GM12878 (cell line): ENCODE data around the gene MAGT1. TPM values are rescaled to one million over a fixed set of nuclear protein-coding genes. Genes with fewer than 3 reads are reported as not detected.

Source experiments
- ATAC-seq: fragments of 200-7000 bp; cut with Tn5 transposase; 3 replicates; pipeline ENCODE4 v1.9.1; 2020; ENCODE audit warnings: mild to moderate bottlenecking, moderate library complexity
- BruUV-seq: library from RNA; stranded (reverse); fragments of 400-500 nt; replicated peaks from 2 replicates; lab custom pipeline; 2021; lab: Mats Ljungman, UMichigan
- CTCF ChIA-PET: fragments of 300-600 bp; sonication (Branson Sonifier 250); formaldehyde crosslinking; extraction: SDS; loops from one replicate; lab custom pipeline; 2021; ENCODE audit warnings: inconsistent platforms; lab: Yijun Ruan, JAX
- POLR2A ChIA-PET: fragments of 350-600 bp; formaldehyde crosslinking; extraction: SDS; loops from one replicate; lab custom pipeline; 2021; ENCODE audit warnings: inconsistent platforms; lab: Charles Lee
- RAD21 ChIA-PET: fragments of 300-600 bp; sonication (Branson Sonifier 250); formaldehyde crosslinking; loops from one replicate; lab custom pipeline; 2023; ENCODE audit warnings: antibody characterized with exemption; ENCODE audit not compliant: unreplicated experiment; lab: Charles Lee
- SMC1A ChIA-PET: fragments of 300-600 bp; sonication (Branson Sonifier 250); formaldehyde crosslinking; loops from one replicate; lab custom pipeline; 2023; ENCODE audit not compliant: unreplicated experiment, uncharacterized antibody; lab: Charles Lee
- DNase-seq: peaks from one replicate; pipeline ENCODE4 v3.0.0-alpha.2; 2011; ENCODE audit warnings: low read depth, low spot score
- FAIRE-seq: peaks from 3 replicates; lab custom pipeline; 2011; peaks lifted over from hg19 to GRCh38; lab: Jason Lieb, UNC
- H2AFZ ChIP-seq: 2 replicates; pipeline ENCODE4 v1.6.0; 2011; ENCODE audit warnings: low read depth, low read length, control low read depth; ENCODE audit not compliant: control insufficient read depth
- H3K27ac ChIP-seq: 2 replicates; pipeline ENCODE4 v1.5.1; 2011; ENCODE audit warnings: control low read depth; ENCODE audit not compliant: control insufficient read depth, insufficient read depth
- H3K27me3 ChIP-seq, 2 experiments: replicated peaks in 1 of 2; 2 replicates each; pipeline versions ENCODE4 v1.6.0 to v1.6.1; 2011; ENCODE audit warnings: low read length in 1 of 2; ENCODE audit not compliant: control insufficient read depth in 2 of 2, insufficient read depth in 2 of 2
- H3K36me3 ChIP-seq, 2 experiments: 2 replicates each; pipeline ENCODE4 v1.5.1; 2011; ENCODE audit warnings: low read length in 1 of 2; ENCODE audit not compliant: control insufficient read depth in 2 of 2, insufficient read depth in 2 of 2
- H3K4me1 ChIP-seq: 2 replicates; pipeline ENCODE4 v1.6.1; 2011; ENCODE audit warnings: mild to moderate bottlenecking, low read length, moderate library complexity, mixed read lengths; ENCODE audit not compliant: control insufficient read depth, insufficient read depth
- H3K4me2 ChIP-seq: 2 replicates; pipeline ENCODE4 v1.6.0; 2011; ENCODE audit warnings: control low read depth; ENCODE audit not compliant: control insufficient read depth, insufficient read depth
- H3K4me3 ChIP-seq: fragments of 200-600 bp; sonication (generic); 2 replicates; pipeline ENCODE4 v1.5.1; 2016
- H3K79me2 ChIP-seq: 2 replicates; pipeline ENCODE4 v1.6.0; 2011; ENCODE audit warnings: low read length; ENCODE audit not compliant: control insufficient read depth, insufficient read depth
- H3K9ac ChIP-seq: 2 replicates; pipeline ENCODE4 v1.8.0; 2011; ENCODE audit warnings: low read length, control low read depth, mixed read lengths; ENCODE audit not compliant: control insufficient read depth, insufficient read depth
- H3K9me3 ChIP-seq: replicated peaks from 3 replicates; pipeline ENCODE4 v1.5.1; 2011; ENCODE audit warnings: mild to moderate bottlenecking, low read length; ENCODE audit not compliant: control insufficient read depth, insufficient read depth
- H4K20me1 ChIP-seq: 2 replicates; pipeline ENCODE4 v1.6.0; 2011; ENCODE audit not compliant: control insufficient read depth, insufficient read depth
- ASH2L ChIP-seq: fragments of 300-600, 200-600 bp; sonication (generic); IDR thresholded peaks from 2 replicates; pipeline ENCODE4 v1.6.1; 2017; ENCODE audit warnings: low read depth, mild to moderate bottlenecking, borderline replicate concordance
- CBFB ChIP-seq: IDR thresholded peaks from 2 replicates; pipeline ENCODE4 v1.6.1; 2016; ENCODE audit warnings: antibody characterized with exemption, low read depth
- ESRRA ChIP-seq: IDR thresholded peaks from 2 replicates; pipeline ENCODE4 v1.6.1; 2012; ENCODE audit warnings: mild to moderate bottlenecking, low read length, improper control_type of control experiment
- ETV6 ChIP-seq, 2 experiments: fragments of 450-650 bp in 1 of 2; IDR thresholded peaks in 1 of 2; conservative IDR thresholded peaks in 1 of 2; 2 replicates each; pipeline ENCODE4 v1.6.1; 2014; ENCODE audit warnings: antibody characterized with exemption in 1 of 2, borderline replicate concordance in 1 of 2, low read depth in 1 of 2, mild to moderate bottlenecking in 1 of 2, moderate library complexity in 1 of 2
- FOXK2 ChIP-seq: fragments of 450-650 bp; IDR thresholded peaks from 2 replicates; pipeline ENCODE4 v1.6.1; 2017; ENCODE audit warnings: mild to moderate bottlenecking, moderate library complexity
- IRF5 ChIP-seq: fragments of 450-650 bp; IDR thresholded peaks from 2 replicates; pipeline ENCODE4 v1.6.1; 2017; ENCODE audit warnings: borderline replicate concordance
- MXI1 ChIP-seq: fragments of 150-350 bp; IDR thresholded peaks from 2 replicates; pipeline ENCODE4 v1.6.1; 2011; ENCODE audit warnings: low read depth, mild to moderate bottlenecking, inconsistent platforms, low read length, improper control_type of control experiment
- NBN ChIP-seq: fragments of 450-650 bp; IDR thresholded peaks from 2 replicates; pipeline ENCODE4 v1.6.1; 2016
- NFYA ChIP-seq: IDR thresholded peaks from 2 replicates; pipeline ENCODE4 v1.6.1; 2011; ENCODE audit warnings: low read depth, mild to moderate bottlenecking, low read length, improper control_type of control experiment, borderline replicate concordance
- NFYB ChIP-seq: IDR thresholded peaks from 2 replicates; pipeline ENCODE4 v1.6.1; 2011; ENCODE audit warnings: low read depth, mild to moderate bottlenecking, low read length, improper control_type of control experiment, moderate library complexity; ENCODE audit not compliant: insufficient read depth
- RELB ChIP-seq: fragments of 450-650 bp; IDR thresholded peaks from 2 replicates; pipeline ENCODE4 v1.6.1; 2017; ENCODE audit warnings: low read depth, mild to moderate bottlenecking, moderate library complexity
- YBX1 ChIP-seq: fragments of 450-650 bp; IDR thresholded peaks from 2 replicates; pipeline ENCODE4 v1.6.1; 2016; ENCODE audit warnings: antibody characterized with exemption
- ZBTB11 ChIP-seq: fragments of 450-650 bp; formaldehyde crosslinking; IDR thresholded peaks from 2 replicates; pipeline ENCODE4 v1.5.0; 2022; ENCODE audit warnings: mild to moderate bottlenecking, missing genetic modification characterization
- ZNF217 ChIP-seq: fragments of 450-650 bp; IDR thresholded peaks from 2 replicates; pipeline ENCODE4 v1.6.1; 2017; ENCODE audit warnings: antibody characterized with exemption, mild to moderate bottlenecking
- ZNF24 ChIP-seq: fragments of 450-650 bp; IDR thresholded peaks from 2 replicates; pipeline ENCODE4 v1.6.1; 2017; ENCODE audit warnings: antibody characterized with exemption, mild to moderate bottlenecking
- WGBS: methylation state at CpG from one replicate; pipeline ENCODE4 v1.1.6; 2016; ENCODE audit warnings: low lambda C conversion rate; ENCODE audit not compliant: insufficient replicate concordance, insufficient coverage; ENCODE audit errors: missing lambda C conversion rate; 5-methylcytosine and 5-hydroxymethylcytosine counted together
- in situ Hi-C: fragments of 300-500 bp; cut with MboI; formaldehyde crosslinking; loops from 9 replicates; pipeline ENCODE4 v1.14.3; 2018; ENCODE audit warnings: mixed read lengths
- intact Hi-C: fragments of 100-400 bp; cut with micrococcal nuclease; formaldehyde crosslinking; loops from one replicate; pipeline ENCODE4 v1.14.2; 2022; ENCODE audit not compliant: unreplicated experiment
- polyA plus RNA-seq, 11 experiments: library from polyadenylated mRNA; depleted of rRNA in 4 of 11; unstranded in 6 of 11; stranded (reverse) in 5 of 11; fragments of >200 nt; fragmentation: Nextera tagmentation in 4 of 11; fragmentation: Illumina TruSeq in 1 of 11; extraction: Ambion mirVana in 4 of 11; extraction: Trizol in 1 of 11; gene quantifications; 1 replicate in 1 of 11; 2 replicates in 10 of 11; pipeline versions ENCODE4 v1.2.1 to v1.2.3, GENCODE V29; 2011 to 2016; ENCODE audit warnings: inconsistent platforms in 2 of 11, missing spikeins in 2 of 11, low read depth in 1 of 11
- total RNA-seq, 4 experiments: library from RNA; depleted of rRNA in 3 of 4; stranded (reverse); fragments of >200 nt in 3 of 4; fragmentation: Illumina TruSeq in 1 of 4; extraction: Trizol in 1 of 4; gene quantifications; 2 replicates each; pipeline versions ENCODE4 v1.2.1 to v1.2.3, GENCODE V29; 2013 to 2021

MAGT1 gene
- total and polyA plus RNA-seq, 10 of the 15 experiments (the other 5 are each of a cell fraction or from before 2014, with no cell fraction given) = 28.0 to 59.1 (median 47.9) TPM

DNA sequence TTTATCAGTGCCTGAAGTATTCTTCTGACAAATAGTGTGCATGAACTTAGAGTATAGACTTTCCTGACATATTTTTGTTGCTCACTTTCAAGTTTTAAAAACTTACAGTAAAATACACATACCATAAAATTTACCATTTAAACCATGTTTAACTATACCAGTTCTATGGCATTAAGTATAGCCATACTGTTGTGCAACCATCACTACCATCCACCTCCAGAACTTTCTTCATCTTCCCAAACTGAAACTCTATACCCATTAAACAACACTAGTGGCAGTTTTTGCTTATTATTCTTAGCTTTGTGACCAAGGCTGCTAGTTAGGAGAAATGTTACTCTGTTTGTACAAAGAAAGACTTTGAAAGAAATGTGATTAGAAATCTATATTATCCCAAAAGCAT lies 41.1 kb upstream of the MAGT1 start (continued):
- TF ChIP-seq ASH2L = no peak

GRCh38 chrX:77935886-77936285 lies 40.7 kb upstream of the MAGT1 start:
- in situ Hi-C loops (no loop called here), intact Hi-C loops (no loop called here)
- ChIA-PET CTCF (no interaction called here), RAD21 (interaction anchor here (1.1 kb wide), 1 partner anchor 23 kb away, joined by 3 read pairs; no protein-coding TSS in a partner anchor), SMC1A (interaction anchor here (1.1 to 1.5 kb wide), 2 partner anchors 9 to 90 kb away, joined by 4 read pairs; no protein-coding TSS in a partner anchor), POLR2A (no interaction called here)
- H3K4me1 ChIP-seq = no peaks in the 10 kb centered on the region
- FAIRE-seq = no peak
- H2AFZ ChIP-seq = no peak overlapping the region
- H4K20me1 ChIP-seq = no peaks in the 10 kb centered on the region
- no peak overlapping the region for H3K27ac ChIP-seq
- H3K36me3 ChIP-seq = no peaks in the 10 kb centered on the region
- no TSS peak for BruUV-seq
- no peak overlapping the region for H3K4me2 ChIP-seq
- H3K4me3 ChIP-seq = no peak overlapping the region
- 60% methylated on average over 1 of the region's 1 CpG for WGBS
- no peaks in the 10 kb centered on the region for H3K79me2 ChIP-seq
- no peak for DNase-seq
- H3K9me3 ChIP-seq = no peaks in the 10 kb centered on the region
- no peak overlapping the region for H3K9ac ChIP-seq
- no peaks in the 10 kb centered on the region for H3K27me3 ChIP-seq
- ATAC-seq = no peak
- no peak for TF ChIP-seq ZNF24
- no peak for TF ChIP-seq FOXK2
- TF ChIP-seq ETV6 (conservative IDR thresholded peaks at IDR 0.05 in 1 of 2, IDR thresholded peaks at IDR 0.05 in 1 of 2; ENCODE audit: borderline replicate concordance in 1 of 2, low read depth in 1 of 2) = no peak
- no peak for TF ChIP-seq CBFB
- TF ChIP-seq ZBTB11 (CRISPR knock-in tag) = no peak
- no peak for TF ChIP-seq ZNF217
- TF ChIP-seq MXI1 = no peak
- TF ChIP-seq IRF5 = no peak
- TF ChIP-seq NFYB = no peak
- no peak for TF ChIP-seq ESRRA
- no peak for TF ChIP-seq NFYA
- no peak for TF ChIP-seq RELB
- TF ChIP-seq NBN = no peak
- no peak for TF ChIP-seq YBX1
